ENCODE measurements around the gene LRCH1.

The LRCH1 gene

GRCh38 chr13:46595885-46596275 lies 42.9 kb downstream of the LRCH1 start:
- H3K27ac ChIP-seq (ENCODE audit: insufficient read depth in 1 of 2, low read depth in 1 of 2, low read length in 2 of 2, poor library complexity in 1 of 2, severe bottlenecking in 2 of 2) = peak overlapping the region; percentile 46 to 49
- CTCF ChIA-PET = interaction anchor here (1.0 to 2.1 kb wide), 7 partner anchors 15 to 70 kb away, joined by 3 to 8 read pairs (median 5); partner anchors contain the start of gene LRCH1

GRCh38 chr13:46596466-46596865 lies 43.5 kb downstream of the LRCH1 start:
- Histone ChIP-seq H3K9me3 (ENCODE audit: control extremely low read depth in 1 of 5, control insufficient read depth in 4 of 5, insufficient read depth in 2 of 5, low read depth in 1 of 5, low read length in 4 of 5) (no peaks in the 10 kb centered on the region), H3K27ac (ENCODE audit: insufficient read depth in 1 of 2, low read depth in 1 of 2, low read length in 2 of 2, poor library complexity in 1 of 2, severe bottlenecking in 2 of 2) (no peak overlapping the region), H3K4me1 (ENCODE audit: control extremely low read depth in 1 of 4, control insufficient read depth in 4 of 4, insufficient read depth in 4 of 4, low read length in 3 of 4) (peaks cover 49 to 89% (median 74%) of the 10 kb centered on the region in 4 experiments), H3K36me3 (ENCODE audit: control insufficient read depth in 4 of 4, insufficient read depth in 4 of 4, low read length in 3 of 4) (no peaks in the 10 kb centered on the region), H3K4me3 (ENCODE audit: control insufficient read depth in 1 of 7, extremely low read depth in 1 of 7, insufficient read depth in 4 of 7, low read depth in 2 of 7, low read length in 6 of 7) (peak overlapping the region in 2 of 7 experiments; percentile 56 to 63), H3K27me3 (replicated peaks in 2 of 5; ENCODE audit: control insufficient read depth in 4 of 5, insufficient read depth in 5 of 5, low read length in 4 of 5) (no peaks in the 10 kb centered on the region)
- CTCF ChIA-PET = interaction anchor here (1.0 to 2.1 kb wide), 7 partner anchors 14 to 70 kb away, joined by 3 to 8 read pairs (median 5); partner anchors contain the start of gene LRCH1
- no peak for DNase-seq
- 87% methylated on average over 6 of the region's 6 CpGs for WGBS (ENCODE audit: insufficient coverage)
- POLR2A ChIA-PET = interaction anchor here (1.4 kb wide), 1 partner anchor 11 kb away, joined by 3 read pairs; no protein-coding TSS in a partner anchor

More at GRCh38 chr13:46595885-46596275, 42.9 kb downstream of the LRCH1 start:
- peak in 2 of 3 donors; percentile 63 to 74 for DNase-seq
- Histone ChIP-seq H3K36me3 (ENCODE audit: control insufficient read depth in 4 of 4, insufficient read depth in 4 of 4, low read length in 3 of 4) (no peaks in the 10 kb centered on the region), H3K27me3 (replicated peaks in 2 of 5; ENCODE audit: control insufficient read depth in 4 of 5, insufficient read depth in 5 of 5, low read length in 4 of 5) (no peaks in the 10 kb centered on the region), H3K9me3 (ENCODE audit: control extremely low read depth in 1 of 5, control insufficient read depth in 4 of 5, insufficient read depth in 2 of 5, low read depth in 1 of 5, low read length in 4 of 5) (no peaks in the 10 kb centered on the region), H3K4me1 (ENCODE audit: control extremely low read depth in 1 of 4, control insufficient read depth in 4 of 4, insufficient read depth in 4 of 4, low read length in 3 of 4) (peaks cover 49 to 90% (median 75%) of the 10 kb centered on the region in 4 experiments), H3K4me3 (ENCODE audit: control insufficient read depth in 1 of 7, extremely low read depth in 1 of 7, insufficient read depth in 4 of 7, low read depth in 2 of 7, low read length in 6 of 7) (peak overlapping the region in 4 of 7 experiments; percentile 30 to 63 (median 46))
- POLR2A ChIA-PET = interaction anchor here (1.4 kb wide), 1 partner anchor 11 kb away, joined by 3 read pairs; no protein-coding TSS in a partner anchor
- WGBS (ENCODE audit: insufficient coverage) = 0% methylated on average over 1 of the region's 1 CpG

- WGBS (ENCODE audit: insufficient coverage) = 50% methylated on average over 4 of the region's 7 CpGs
- H3K36me3 ChIP-seq (ENCODE audit: control insufficient read depth in 4 of 4, insufficient read depth in 4 of 4, low read length in 3 of 4) = no peaks in the 10 kb centered on the region
- peak in 2 of 3 donors; percentile 68 to 76 for DNase-seq
- no peak overlapping the region for H3K27ac ChIP-seq (ENCODE audit: insufficient read depth in 1 of 2, low read depth in 1 of 2, low read length in 2 of 2, poor library complexity in 1 of 2, severe bottlenecking in 2 of 2)
- H3K4me3 ChIP-seq (ENCODE audit: control insufficient read depth in 1 of 7, extremely low read depth in 1 of 7, insufficient read depth in 4 of 7, low read depth in 2 of 7, low read length in 6 of 7) = peak overlapping the region in 1 of 7 experiments; percentile 8
- no peaks in the 10 kb centered on the region for H3K9me3 ChIP-seq (ENCODE audit: control extremely low read depth in 1 of 5, control insufficient read depth in 4 of 5, insufficient read depth in 2 of 5, low read depth in 1 of 5, low read length in 4 of 5)
- CTCF ChIA-PET = no interaction called here
- H3K27me3 ChIP-seq (replicated peaks in 2 of 5; ENCODE audit: control insufficient read depth in 4 of 5, insufficient read depth in 5 of 5, low read length in 4 of 5) = no peaks in the 10 kb centered on the region
- H3K4me1 ChIP-seq (ENCODE audit: control extremely low read depth in 1 of 4, control insufficient read depth in 4 of 4, insufficient read depth in 4 of 4, low read length in 3 of 4) = peaks cover 40 to 85% (median 66%) of the 10 kb centered on the region in 4 experiments
- POLR2A ChIA-PET = no interaction called here
These were observed 45.3 kb downstream of the LRCH1 start for GRCh38 chr13:46598140-46598819.

GRCh38 chr13:46598820-46599180 lies 45.8 kb downstream of the LRCH1 start:
- H3K4me1 ChIP-seq (ENCODE audit: control extremely low read depth in 1 of 4, control insufficient read depth in 4 of 4, insufficient read depth in 4 of 4, low read length in 3 of 4) = peaks cover 39 to 80% (median 63%) of the 10 kb centered on the region in 4 experiments
- H3K9me3 ChIP-seq (ENCODE audit: control extremely low read depth in 1 of 5, control insufficient read depth in 4 of 5, insufficient read depth in 2 of 5, low read depth in 1 of 5, low read length in 4 of 5) = no peaks in the 10 kb centered on the region
- ChIA-PET CTCF (no interaction called here), POLR2A (no interaction called here)
- peak overlapping the region in 1 of 7 experiments; percentile 8 for H3K4me3 ChIP-seq (ENCODE audit: control insufficient read depth in 1 of 7, extremely low read depth in 1 of 7, insufficient read depth in 4 of 7, low read depth in 2 of 7, low read length in 6 of 7)
- no peak overlapping the region for H3K27ac ChIP-seq (ENCODE audit: insufficient read depth in 1 of 2, low read depth in 1 of 2, low read length in 2 of 2, poor library complexity in 1 of 2, severe bottlenecking in 2 of 2)
- H3K36me3 ChIP-seq (ENCODE audit: control insufficient read depth in 4 of 4, insufficient read depth in 4 of 4, low read length in 3 of 4) = no peaks in the 10 kb centered on the region
- no peaks in the 10 kb centered on the region for H3K27me3 ChIP-seq (replicated peaks in 2 of 5; ENCODE audit: control insufficient read depth in 4 of 5, insufficient read depth in 5 of 5, low read length in 4 of 5)
- no peak for DNase-seq
- WGBS (ENCODE audit: insufficient coverage) = 88% methylated on average over 1 of the region's 2 CpGs

GRCh38 chr13:46600943-46601311 lies 48.0 kb downstream of the LRCH1 start:
- DNase-seq = no peak
- H3K9me3 ChIP-seq (ENCODE audit: control extremely low read depth in 1 of 5, control insufficient read depth in 4 of 5, insufficient read depth in 2 of 5, low read depth in 1 of 5, low read length in 4 of 5) = no peaks in the 10 kb centered on the region
- ChIA-PET POLR2A (no interaction called here), CTCF (interaction anchor here (0.9 to 3.3 kb wide), 6 partner anchors 7 to 20 kb away, joined by 3 to 17 read pairs (median 6); no protein-coding TSS in a partner anchor)
- 100% methylated on average over 1 of the region's 3 CpGs for WGBS (ENCODE audit: insufficient coverage)
- H3K27me3 ChIP-seq (replicated peaks in 2 of 5; ENCODE audit: control insufficient read depth in 4 of 5, insufficient read depth in 5 of 5, low read length in 4 of 5) = no peaks in the 10 kb centered on the region
- H3K4me3 ChIP-seq (ENCODE audit: control insufficient read depth in 1 of 7, extremely low read depth in 1 of 7, insufficient read depth in 4 of 7, low read depth in 2 of 7, low read length in 6 of 7) = no peak overlapping the region
- peaks cover 28 to 75% (median 53%) of the 10 kb centered on the region in 4 experiments for H3K4me1 ChIP-seq (ENCODE audit: control extremely low read depth in 1 of 4, control insufficient read depth in 4 of 4, insufficient read depth in 4 of 4, low read length in 3 of 4)
- no peaks in the 10 kb centered on the region for H3K36me3 ChIP-seq (ENCODE audit: control insufficient read depth in 4 of 4, insufficient read depth in 4 of 4, low read length in 3 of 4)
- H3K27ac ChIP-seq (ENCODE audit: insufficient read depth in 1 of 2, low read depth in 1 of 2, low read length in 2 of 2, poor library complexity in 1 of 2, severe bottlenecking in 2 of 2) = no peak overlapping the region

GRCh38 chr13:46602531-46602930 lies 49.6 kb downstream of the LRCH1 start:
- peaks cover 25 to 76% (median 54%) of the 10 kb centered on the region in 4 experiments for H3K4me1 ChIP-seq (ENCODE audit: control extremely low read depth in 1 of 4, control insufficient read depth in 4 of 4, insufficient read depth in 4 of 4, low read length in 3 of 4)

GRCh38 chr13:46603165-46603603 lies 50.2 kb downstream of the LRCH1 start:
- DNase-seq = peak in 2 of 3 donors; percentile 44 to 58

More at GRCh38 chr13:46602531-46602930, 49.6 kb downstream of the LRCH1 start:
- Histone ChIP-seq H3K4me3 (ENCODE audit: control insufficient read depth in 1 of 7, extremely low read depth in 1 of 7, insufficient read depth in 4 of 7, low read depth in 2 of 7, low read length in 6 of 7) (no peak overlapping the region), H3K27me3 (replicated peaks in 2 of 5; ENCODE audit: control insufficient read depth in 4 of 5, insufficient read depth in 5 of 5, low read length in 4 of 5) (no peaks in the 10 kb centered on the region), H3K36me3 (ENCODE audit: control insufficient read depth in 4 of 4, insufficient read depth in 4 of 4, low read length in 3 of 4) (no peaks in the 10 kb centered on the region), H3K9me3 (ENCODE audit: control extremely low read depth in 1 of 5, control insufficient read depth in 4 of 5, insufficient read depth in 2 of 5, low read depth in 1 of 5, low read length in 4 of 5) (no peaks in the 10 kb centered on the region), H3K27ac (ENCODE audit: insufficient read depth in 1 of 2, low read depth in 1 of 2, low read length in 2 of 2, poor library complexity in 1 of 2, severe bottlenecking in 2 of 2) (no peak overlapping the region)
- ChIA-PET POLR2A (interaction anchor here (0.7 to 1.0 kb wide), 2 partner anchors 23 to 119 kb away, joined by 3 to 6 read pairs; no protein-coding TSS in a partner anchor), CTCF (interaction anchor here (1.0 to 3.3 kb wide), 16 partner anchors 8 to 118 kb away, joined by 3 to 17 read pairs (median 5); partner anchors contain the start of gene LRCH1)
- no CpG with 5 or more reads among the region's 4 CpGs for WGBS (ENCODE audit: insufficient coverage)
- DNase-seq = no peak

More at GRCh38 chr13:46603165-46603603, 50.2 kb downstream of the LRCH1 start:
- no peaks in the 10 kb centered on the region for H3K36me3 ChIP-seq (ENCODE audit: control insufficient read depth in 4 of 4, insufficient read depth in 4 of 4, low read length in 3 of 4)
- H3K27me3 ChIP-seq (replicated peaks in 2 of 5; ENCODE audit: control insufficient read depth in 4 of 5, insufficient read depth in 5 of 5, low read length in 4 of 5) = no peaks in the 10 kb centered on the region
- no peak overlapping the region for H3K27ac ChIP-seq (ENCODE audit: insufficient read depth in 1 of 2, low read depth in 1 of 2, low read length in 2 of 2, poor library complexity in 1 of 2, severe bottlenecking in 2 of 2)
- ChIA-PET CTCF (interaction anchor here (1.0 to 3.3 kb wide), 15 partner anchors 8 to 118 kb away, joined by 3 to 17 read pairs (median 6); partner anchors contain the start of gene LRCH1), POLR2A (no interaction called here)
- 100% methylated on average over 1 of the region's 4 CpGs for WGBS (ENCODE audit: insufficient coverage)
- no peak overlapping the region for H3K4me3 ChIP-seq (ENCODE audit: control insufficient read depth in 1 of 7, extremely low read depth in 1 of 7, insufficient read depth in 4 of 7, low read depth in 2 of 7, low read length in 6 of 7)
- H3K4me1 ChIP-seq (ENCODE audit: control extremely low read depth in 1 of 4, control insufficient read depth in 4 of 4, insufficient read depth in 4 of 4, low read length in 3 of 4) = peaks cover 22 to 76% (median 54%) of the 10 kb centered on the region in 4 experiments
- H3K9me3 ChIP-seq (ENCODE audit: control extremely low read depth in 1 of 5, control insufficient read depth in 4 of 5, insufficient read depth in 2 of 5, low read depth in 1 of 5, low read length in 4 of 5) = no peaks in the 10 kb centered on the region

Measured in common myeloid progenitor, CD34-positive (primary cell).